Endothelial cell of umbilical vein (primary cell): ENCODE data around the gene POU1F1.

Experiments
- JUN ChIP-seq: IDR thresholded peaks from 2 replicates; pipeline ENCODE4 v1.6.1; 2011; ENCODE audit warnings: borderline replicate concordance, low read depth; ENCODE audit not compliant: insufficient read length, insufficient read depth
- POLR2A ChIP-seq: IDR thresholded peaks from 2 replicates; pipeline ENCODE4 v1.6.1; 2012; ENCODE audit warnings: low read depth, mild to moderate bottlenecking, control low read depth, low read length
- TF ChIP-seq, protein P1 (sequence below): IDR thresholded peaks from 2 replicates; pipeline ENCODE4 v1.6.1; 2011; ENCODE audit not compliant: insufficient read depth, insufficient read length
- TF ChIP-seq, protein P2 (sequence below), 2 donors: IDR thresholded peaks; 1 replicate in 1 of 2; 2 replicates in 1 of 2; pipeline ENCODE4 v1.5.1; 2011; ENCODE audit warnings: low read length in 2 of 2, mild to moderate bottlenecking in 2 of 2, moderate library complexity in 2 of 2, control low read depth in 1 of 2, inconsistent platforms in 1 of 2, low read depth in 1 of 2; ENCODE audit not compliant: insufficient read depth in 1 of 2; ENCODE audit errors: extremely low read depth in 1 of 2

GRCh38 chr3:87287011-87287410 lies 10.6 kb upstream of the POU1F1 start:
- TF ChIP-seq, protein P1, sequence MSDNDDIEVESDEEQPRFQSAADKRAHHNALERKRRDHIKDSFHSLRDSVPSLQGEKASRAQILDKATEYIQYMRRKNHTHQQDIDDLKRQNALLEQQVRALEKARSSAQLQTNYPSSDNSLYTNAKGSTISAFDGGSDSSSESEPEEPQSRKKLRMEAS = no peak
- TF ChIP-seq, protein P2, sequence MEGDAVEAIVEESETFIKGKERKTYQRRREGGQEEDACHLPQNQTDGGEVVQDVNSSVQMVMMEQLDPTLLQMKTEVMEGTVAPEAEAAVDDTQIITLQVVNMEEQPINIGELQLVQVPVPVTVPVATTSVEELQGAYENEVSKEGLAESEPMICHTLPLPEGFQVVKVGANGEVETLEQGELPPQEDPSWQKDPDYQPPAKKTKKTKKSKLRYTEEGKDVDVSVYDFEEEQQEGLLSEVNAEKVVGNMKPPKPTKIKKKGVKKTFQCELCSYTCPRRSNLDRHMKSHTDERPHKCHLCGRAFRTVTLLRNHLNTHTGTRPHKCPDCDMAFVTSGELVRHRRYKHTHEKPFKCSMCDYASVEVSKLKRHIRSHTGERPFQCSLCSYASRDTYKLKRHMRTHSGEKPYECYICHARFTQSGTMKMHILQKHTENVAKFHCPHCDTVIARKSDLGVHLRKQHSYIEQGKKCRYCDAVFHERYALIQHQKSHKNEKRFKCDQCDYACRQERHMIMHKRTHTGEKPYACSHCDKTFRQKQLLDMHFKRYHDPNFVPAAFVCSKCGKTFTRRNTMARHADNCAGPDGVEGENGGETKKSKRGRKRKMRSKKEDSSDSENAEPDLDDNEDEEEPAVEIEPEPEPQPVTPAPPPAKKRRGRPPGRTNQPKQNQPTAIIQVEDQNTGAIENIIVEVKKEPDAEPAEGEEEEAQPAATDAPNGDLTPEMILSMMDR (IDR thresholded peaks at IDR 0.05; ENCODE audit: extremely low read depth in 1 of 2, insufficient read depth in 1 of 2, low read depth in 1 of 2, low read length in 2 of 2) = no peak
- TF ChIP-seq POLR2A (no peak), JUN (no peak)
